Retinal pigment epithelial cell (primary cell): ENCODE data around the gene SLC17A4.

Experiments used
- DNase-seq: peaks from one replicate; pipeline ENCODE4 v3.0.0-alpha.2; 2010; ENCODE audit warnings: low read depth
- H3K4me3 ChIP-seq: 2 replicates; pipeline ENCODE4 v1.5.1; 2011; ENCODE audit warnings: mild to moderate bottlenecking, low read length, control low read depth, moderate library complexity
- CTCF ChIP-seq: conservative IDR thresholded peaks from 2 replicates; pipeline ENCODE4 v1.5.1; 2011; ENCODE audit warnings: low read depth, low read length, control low read depth, inconsistent platforms

Gene SLC17A4

GRCh38 chr6:25788305-25788922 lies 33.9 kb downstream of the SLC17A4 start:
- peak; percentile 77 for TF ChIP-seq CTCF
- H3K4me3 ChIP-seq: no peak overlapping the region
- DNase-seq: peak; percentile 6

- DNase-seq: no peak
- H3K4me3 ChIP-seq: no peak overlapping the region
- no peak for TF ChIP-seq CTCF
These were observed 34.9 kb downstream of the SLC17A4 start for GRCh38 chr6:25789475-25789874.

- no peak for TF ChIP-seq CTCF
- DNase-seq: no peak
- H3K4me3 ChIP-seq: no peak overlapping the region
These were observed 37.5 kb downstream of the SLC17A4 start for GRCh38 chr6:25792016-25792415.

- TF ChIP-seq CTCF: no peak
- H3K4me3 ChIP-seq: no peak overlapping the region
- DNase-seq: no peak
These were observed 39.4 kb downstream of the SLC17A4 start for GRCh38 chr6:25793970-25794369.

DNA sequence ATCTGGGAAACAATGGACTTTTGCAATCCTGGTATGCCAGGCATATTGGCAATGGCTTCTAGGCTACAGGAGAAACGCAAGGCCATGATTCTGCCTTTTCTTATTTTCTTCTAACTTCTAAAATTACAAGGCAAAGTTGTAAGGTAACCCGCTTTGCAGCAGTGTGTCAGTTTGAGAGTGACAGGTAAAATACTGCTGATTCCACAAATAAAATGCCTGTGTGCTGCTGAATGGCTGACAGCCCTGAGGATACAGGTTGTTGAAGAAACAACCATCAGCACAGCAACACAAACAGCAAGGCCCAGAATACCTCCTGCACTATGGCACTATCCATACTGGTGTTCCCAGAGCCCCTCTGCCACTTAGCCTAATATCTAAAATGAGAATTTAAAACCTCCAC lies 40.2 kb downstream of the SLC17A4 start:
- TF ChIP-seq CTCF: no peak
- no peak for DNase-seq
- H3K4me3 ChIP-seq: no peak overlapping the region

GRCh38 chr6:25801436-25801835 lies 46.9 kb downstream of the SLC17A4 start:
- no peak for DNase-seq
- no peak overlapping the region for H3K4me3 ChIP-seq
- TF ChIP-seq CTCF: no peak

DNA sequence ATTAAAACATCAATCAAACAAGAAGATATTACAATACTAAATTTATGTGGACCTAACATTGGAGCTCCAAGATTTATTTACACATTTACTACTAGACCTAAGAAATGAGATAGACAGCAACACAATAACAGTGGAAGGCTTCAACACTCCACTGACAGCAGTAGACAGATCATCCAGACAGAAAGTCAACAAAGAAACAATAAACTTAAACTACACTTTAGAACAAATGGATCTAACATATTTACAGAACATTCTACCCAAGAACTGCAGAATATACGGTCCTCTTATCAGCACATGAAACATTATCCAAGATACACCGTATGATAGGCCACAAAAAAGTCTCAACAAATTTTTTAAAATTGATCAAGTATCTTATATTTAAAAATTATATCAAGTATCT lies 50.3 kb downstream of the SLC17A4 start:
- DNase-seq: no peak
- H3K4me3 ChIP-seq: no peak overlapping the region
- TF ChIP-seq CTCF: no peak
